Keratinocyte (primary cell): ENCODE data around the gene CACNA2D2.

Source experiments
- EZH2 ChIP-seq: IDR thresholded peaks from one replicate; pipeline ENCODE4 v1.6.1; 2012; ENCODE audit warnings: inconsistent platforms, mild to moderate bottlenecking, low read length, moderate library complexity
- TF ChIP-seq, protein P1 (sequence below), 3 experiments: IDR thresholded peaks in 1 of 3; conservative IDR thresholded peaks in 1 of 3; optimal IDR thresholded peaks in 1 of 3; 2 replicates in 2 of 3; 3 replicates in 1 of 3; pipeline versions ENCODE3 to v1.5.1; 2011; ENCODE audit warnings: low read length in 3 of 3, mild to moderate bottlenecking in 3 of 3, moderate library complexity in 2 of 3, control low read depth in 1 of 3, inconsistent platforms in 1 of 3; ENCODE audit not compliant: insufficient read depth in 2 of 3; ENCODE audit errors: extremely low read depth in 1 of 3

DNA sequence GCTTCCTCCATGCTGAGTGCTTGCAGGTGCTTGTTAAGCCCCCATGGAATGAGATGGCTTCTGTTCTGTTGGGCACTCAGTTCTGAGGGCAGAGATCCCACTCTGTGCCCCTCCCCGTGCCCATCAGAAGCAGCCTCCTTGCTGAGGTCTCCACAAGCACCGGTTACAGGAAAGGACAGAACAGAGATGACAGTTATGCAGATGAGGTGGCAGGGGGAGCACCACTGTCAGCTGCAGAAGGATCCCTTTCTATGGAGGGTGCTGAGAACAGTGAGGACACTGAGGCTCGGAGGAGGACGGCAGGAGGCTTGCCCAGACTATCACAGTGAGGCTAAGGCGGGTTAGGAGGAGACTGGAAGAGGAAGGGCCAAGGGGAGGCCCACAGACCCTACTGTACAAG, 12.4 kb downstream of the CACNA2D2 start:
- TF ChIP-seq, protein P1, sequence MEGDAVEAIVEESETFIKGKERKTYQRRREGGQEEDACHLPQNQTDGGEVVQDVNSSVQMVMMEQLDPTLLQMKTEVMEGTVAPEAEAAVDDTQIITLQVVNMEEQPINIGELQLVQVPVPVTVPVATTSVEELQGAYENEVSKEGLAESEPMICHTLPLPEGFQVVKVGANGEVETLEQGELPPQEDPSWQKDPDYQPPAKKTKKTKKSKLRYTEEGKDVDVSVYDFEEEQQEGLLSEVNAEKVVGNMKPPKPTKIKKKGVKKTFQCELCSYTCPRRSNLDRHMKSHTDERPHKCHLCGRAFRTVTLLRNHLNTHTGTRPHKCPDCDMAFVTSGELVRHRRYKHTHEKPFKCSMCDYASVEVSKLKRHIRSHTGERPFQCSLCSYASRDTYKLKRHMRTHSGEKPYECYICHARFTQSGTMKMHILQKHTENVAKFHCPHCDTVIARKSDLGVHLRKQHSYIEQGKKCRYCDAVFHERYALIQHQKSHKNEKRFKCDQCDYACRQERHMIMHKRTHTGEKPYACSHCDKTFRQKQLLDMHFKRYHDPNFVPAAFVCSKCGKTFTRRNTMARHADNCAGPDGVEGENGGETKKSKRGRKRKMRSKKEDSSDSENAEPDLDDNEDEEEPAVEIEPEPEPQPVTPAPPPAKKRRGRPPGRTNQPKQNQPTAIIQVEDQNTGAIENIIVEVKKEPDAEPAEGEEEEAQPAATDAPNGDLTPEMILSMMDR (optimal IDR thresholded peaks at IDR 0.05 in 1 of 3, IDR thresholded peaks at IDR 0.05 in 1 of 3, conservative IDR thresholded peaks at IDR 0.05 in 1 of 3; ENCODE audit: extremely low read depth in 1 of 3, insufficient read depth in 2 of 3, low read length in 3 of 3) = no peak
- TF ChIP-seq EZH2 = no peak
